Neural cell (in vitro differentiated cells): ENCODE results near the gene TRIM6. TPM values are rescaled to one million over a fixed set of nuclear protein-coding genes. Genes with fewer than 3 reads are reported as not detected.

Experiments
- H2AFZ ChIP-seq: fragments of 200-600, 300-800 bp; sonication (generic), shearing (Covaris generic); 2 replicates; pipeline ENCODE4 v1.6.0; 2014; ENCODE audit warnings: low read depth, mild to moderate bottlenecking, antibody characterized with exemption, low read length, moderate library complexity
- H3F3A ChIP-seq: fragments of 200-600 bp; shearing (Covaris generic); 2 replicates; pipeline ENCODE4 v1.6.1; 2016; ENCODE audit warnings: mild to moderate bottlenecking, moderate library complexity, mixed read lengths, antibody characterized with exemption, low read length; ENCODE audit not compliant: insufficient read depth, poor library complexity, severe bottlenecking
- H3K27ac ChIP-seq: fragments of 200-600, 300-800 bp; sonication (generic), shearing (Covaris generic); 2 replicates; pipeline ENCODE4 v1.5.1; 2014; ENCODE audit warnings: mild to moderate bottlenecking, low read length, moderate library complexity
- H3K27me3 ChIP-seq: fragments of 300-800, 200-600 bp; sonication (generic), shearing (Covaris generic); 2 replicates; pipeline ENCODE4 v1.6.0; 2014; ENCODE audit warnings: mild to moderate bottlenecking, low read depth, low read length, moderate library complexity; ENCODE audit not compliant: insufficient read depth
- H3K36me3 ChIP-seq: fragments of 300-800, 200-600 bp; sonication (generic), shearing (Covaris generic); 2 replicates; pipeline ENCODE4 v1.5.1; 2014; ENCODE audit warnings: mild to moderate bottlenecking, antibody characterized with exemption, low read length, moderate library complexity; ENCODE audit not compliant: insufficient read depth
- H3K4me2 ChIP-seq: fragments of 300-800, 200-600 bp; sonication (generic), shearing (Covaris generic); 2 replicates; pipeline ENCODE4 v1.6.0; 2014; ENCODE audit warnings: mild to moderate bottlenecking, low read length
- H3K4me3 ChIP-seq: fragments of 300-800, 200-600 bp; sonication (generic), shearing (Covaris generic); 2 replicates; pipeline ENCODE4 v1.5.1; 2014; ENCODE audit warnings: mild to moderate bottlenecking, low read length, moderate library complexity
- H3K79me2 ChIP-seq: fragments of 200-600 bp; shearing (Covaris generic); replicated peaks from 2 replicates; pipeline ENCODE4 v1.6.0; 2014; ENCODE audit warnings: mild to moderate bottlenecking, low read length, moderate library complexity; ENCODE audit not compliant: insufficient read depth
- H3K9ac ChIP-seq: fragments of 300-800, 200-600 bp; sonication (generic), shearing (Covaris generic); 2 replicates; pipeline ENCODE4 v1.6.1; 2016; ENCODE audit warnings: mild to moderate bottlenecking, low read length, mixed read lengths
- H3K9me2 ChIP-seq: fragments of 200-600 bp; shearing (Covaris generic); 2 replicates; pipeline ENCODE4 v1.6.1; 2016; ENCODE audit warnings: mild to moderate bottlenecking, low read length, mixed read lengths; ENCODE audit not compliant: insufficient read depth
- H3K9me3 ChIP-seq: fragments of 200-600, 300-800 bp; sonication (generic), shearing (Covaris generic); 2 replicates; pipeline ENCODE4 v1.6.1; 2016; ENCODE audit warnings: mild to moderate bottlenecking, mixed run types, low read length, moderate library complexity, mixed read lengths
- H4K20me1 ChIP-seq: fragments of 200-600 bp; shearing (Covaris generic); 2 replicates; pipeline ENCODE4 v1.6.1; 2016; ENCODE audit warnings: mild to moderate bottlenecking, mixed run types; ENCODE audit not compliant: insufficient read depth
- EP300 ChIP-seq: fragments of 450-650 bp; conservative IDR thresholded peaks from 2 replicates; pipeline ENCODE4 v1.6.1; 2014; ENCODE audit warnings: antibody characterized with exemption, mild to moderate bottlenecking, moderate library complexity; ENCODE audit not compliant: poor library complexity, severe bottlenecking
- EZH2 ChIP-seq: fragments of 200-600, 300-800 bp; shearing (Covaris generic), sonication (generic); IDR thresholded peaks from 2 replicates; pipeline ENCODE4 v1.6.1; 2014; ENCODE audit warnings: antibody characterized with exemption, low read length, borderline replicate concordance, mild to moderate bottlenecking; ENCODE audit not compliant: insufficient read depth, poor library complexity, severe bottlenecking
- MXI1 ChIP-seq: fragments of 450-650 bp; conservative IDR thresholded peaks from 2 replicates; pipeline ENCODE4 v1.6.1; 2014; ENCODE audit warnings: antibody characterized with exemption, mild to moderate bottlenecking; ENCODE audit not compliant: poor library complexity, severe bottlenecking
- POLR2AphosphoS5 ChIP-seq: IDR thresholded peaks from 2 replicates; pipeline ENCODE4 v1.6.1; 2012
- RAD21 ChIP-seq: fragments of 450-650 bp; conservative IDR thresholded peaks from 2 replicates; pipeline ENCODE4 v1.6.1; 2014; ENCODE audit warnings: antibody characterized with exemption, mild to moderate bottlenecking, moderate library complexity
- SMC3 ChIP-seq: fragments of 450-650 bp; conservative IDR thresholded peaks from 2 replicates; pipeline ENCODE4 v1.6.1; 2014; ENCODE audit warnings: antibody characterized with exemption, mild to moderate bottlenecking, moderate library complexity; ENCODE audit not compliant: poor library complexity
- TAF1 ChIP-seq: IDR thresholded peaks from 2 replicates; pipeline ENCODE4 v1.6.1; 2012; ENCODE audit warnings: low read depth
- polyA plus RNA-seq: library from polyadenylated mRNA; depleted of rRNA; stranded (reverse); fragments of >200 nt; gene quantifications from 2 replicates; pipeline ENCODE4 v1.2.3, GENCODE V29; 2014
- TF ChIP-seq, protein P1 (sequence below): fragments of 450-650 bp; IDR thresholded peaks from 2 replicates; pipeline ENCODE4 v1.5.1; 2014; ENCODE audit warnings: antibody characterized with exemption, mild to moderate bottlenecking, moderate library complexity; ENCODE audit not compliant: poor library complexity, severe bottlenecking
- TF ChIP-seq, protein P2 (sequence below): IDR thresholded peaks from 2 replicates; pipeline ENCODE4 v1.6.1; 2012; ENCODE audit warnings: borderline replicate concordance

The TRIM6 gene
- polyA plus RNA-seq, 1 donor from 2014 or later = not detected

DNA sequence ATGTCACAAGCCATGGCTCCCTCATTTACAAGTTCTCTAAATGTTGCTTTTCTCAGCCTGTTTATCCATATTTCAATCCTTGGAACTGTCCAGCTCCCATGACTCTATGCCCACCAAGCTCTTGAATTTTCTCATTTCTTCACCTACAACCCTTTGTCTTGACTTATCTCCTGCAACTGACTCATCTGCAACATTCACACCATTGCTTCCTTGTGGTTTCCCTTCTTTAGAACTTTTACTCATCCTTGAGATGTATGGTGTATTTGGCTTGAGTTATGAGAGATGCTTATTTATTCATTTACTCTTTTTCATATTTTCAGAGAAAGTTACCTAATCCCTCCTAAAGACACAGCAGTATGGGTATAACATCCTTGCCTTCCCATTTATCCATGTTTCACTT lies 47.1 kb downstream of the TRIM6 start:
- Histone ChIP-seq H2AFZ (no peak overlapping the region), H3K9me3 (no peaks in the 10 kb centered on the region), H3K36me3 (no peaks in the 10 kb centered on the region), H3K4me3 (no peak overlapping the region), H3K4me2 (no peak overlapping the region), H3F3A (no peaks in the 10 kb centered on the region), H4K20me1 (no peaks in the 10 kb centered on the region), H3K9me2 (no peaks in the 10 kb centered on the region), H3K27me3 (no peaks in the 10 kb centered on the region), H3K27ac (no peak overlapping the region), H3K9ac (no peak overlapping the region), H3K79me2 (no peaks in the 10 kb centered on the region)
- TF ChIP-seq EP300 (no peak), TAF1 (no peak), SMC3 (no peak), RAD21 (no peak), MXI1 (no peak), EZH2 (no peak), POLR2AphosphoS5 (no peak)
- TF ChIP-seq, protein P1, sequence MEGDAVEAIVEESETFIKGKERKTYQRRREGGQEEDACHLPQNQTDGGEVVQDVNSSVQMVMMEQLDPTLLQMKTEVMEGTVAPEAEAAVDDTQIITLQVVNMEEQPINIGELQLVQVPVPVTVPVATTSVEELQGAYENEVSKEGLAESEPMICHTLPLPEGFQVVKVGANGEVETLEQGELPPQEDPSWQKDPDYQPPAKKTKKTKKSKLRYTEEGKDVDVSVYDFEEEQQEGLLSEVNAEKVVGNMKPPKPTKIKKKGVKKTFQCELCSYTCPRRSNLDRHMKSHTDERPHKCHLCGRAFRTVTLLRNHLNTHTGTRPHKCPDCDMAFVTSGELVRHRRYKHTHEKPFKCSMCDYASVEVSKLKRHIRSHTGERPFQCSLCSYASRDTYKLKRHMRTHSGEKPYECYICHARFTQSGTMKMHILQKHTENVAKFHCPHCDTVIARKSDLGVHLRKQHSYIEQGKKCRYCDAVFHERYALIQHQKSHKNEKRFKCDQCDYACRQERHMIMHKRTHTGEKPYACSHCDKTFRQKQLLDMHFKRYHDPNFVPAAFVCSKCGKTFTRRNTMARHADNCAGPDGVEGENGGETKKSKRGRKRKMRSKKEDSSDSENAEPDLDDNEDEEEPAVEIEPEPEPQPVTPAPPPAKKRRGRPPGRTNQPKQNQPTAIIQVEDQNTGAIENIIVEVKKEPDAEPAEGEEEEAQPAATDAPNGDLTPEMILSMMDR = no peak
- TF ChIP-seq, protein P2, sequence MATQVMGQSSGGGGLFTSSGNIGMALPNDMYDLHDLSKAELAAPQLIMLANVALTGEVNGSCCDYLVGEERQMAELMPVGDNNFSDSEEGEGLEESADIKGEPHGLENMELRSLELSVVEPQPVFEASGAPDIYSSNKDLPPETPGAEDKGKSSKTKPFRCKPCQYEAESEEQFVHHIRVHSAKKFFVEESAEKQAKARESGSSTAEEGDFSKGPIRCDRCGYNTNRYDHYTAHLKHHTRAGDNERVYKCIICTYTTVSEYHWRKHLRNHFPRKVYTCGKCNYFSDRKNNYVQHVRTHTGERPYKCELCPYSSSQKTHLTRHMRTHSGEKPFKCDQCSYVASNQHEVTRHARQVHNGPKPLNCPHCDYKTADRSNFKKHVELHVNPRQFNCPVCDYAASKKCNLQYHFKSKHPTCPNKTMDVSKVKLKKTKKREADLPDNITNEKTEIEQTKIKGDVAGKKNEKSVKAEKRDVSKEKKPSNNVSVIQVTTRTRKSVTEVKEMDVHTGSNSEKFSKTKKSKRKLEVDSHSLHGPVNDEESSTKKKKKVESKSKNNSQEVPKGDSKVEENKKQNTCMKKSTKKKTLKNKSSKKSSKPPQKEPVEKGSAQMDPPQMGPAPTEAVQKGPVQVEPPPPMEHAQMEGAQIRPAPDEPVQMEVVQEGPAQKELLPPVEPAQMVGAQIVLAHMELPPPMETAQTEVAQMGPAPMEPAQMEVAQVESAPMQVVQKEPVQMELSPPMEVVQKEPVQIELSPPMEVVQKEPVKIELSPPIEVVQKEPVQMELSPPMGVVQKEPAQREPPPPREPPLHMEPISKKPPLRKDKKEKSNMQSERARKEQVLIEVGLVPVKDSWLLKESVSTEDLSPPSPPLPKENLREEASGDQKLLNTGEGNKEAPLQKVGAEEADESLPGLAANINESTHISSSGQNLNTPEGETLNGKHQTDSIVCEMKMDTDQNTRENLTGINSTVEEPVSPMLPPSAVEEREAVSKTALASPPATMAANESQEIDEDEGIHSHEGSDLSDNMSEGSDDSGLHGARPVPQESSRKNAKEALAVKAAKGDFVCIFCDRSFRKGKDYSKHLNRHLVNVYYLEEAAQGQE = no peak

DNA sequence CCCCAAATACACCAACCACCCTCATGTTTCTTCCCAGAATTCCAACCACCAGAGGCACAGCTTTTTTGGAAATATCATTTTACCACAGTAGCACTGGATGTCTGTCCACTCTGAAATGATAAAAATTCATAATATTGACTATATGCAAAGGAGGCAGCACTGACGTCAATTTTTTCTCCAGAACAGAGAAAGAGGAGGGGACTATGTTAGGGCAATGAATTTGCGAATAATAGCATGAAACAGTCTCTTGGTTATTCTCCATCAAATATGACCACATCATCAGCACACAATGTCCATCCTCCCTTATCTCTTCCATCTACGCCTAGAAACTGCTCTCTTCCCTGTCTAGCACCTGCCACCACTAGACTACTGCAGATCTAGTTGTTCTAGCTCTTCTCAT lies 49.7 kb downstream of the TRIM6 start:
- no peak overlapping the region for H3K27ac ChIP-seq
- no peak overlapping the region for H3K4me2 ChIP-seq
- H3K36me3 ChIP-seq = no peaks in the 10 kb centered on the region
- TF ChIP-seq, protein P2 = no peak
- TF ChIP-seq, protein P1 = no peak
- TF ChIP-seq MXI1 (no peak), TAF1 (no peak), SMC3 (no peak), EP300 (no peak), EZH2 (no peak), RAD21 (no peak), POLR2AphosphoS5 (no peak)
- no peak overlapping the region for H2AFZ ChIP-seq
- H3F3A ChIP-seq = no peaks in the 10 kb centered on the region
- no peaks in the 10 kb centered on the region for H3K9me2 ChIP-seq
- no peaks in the 10 kb centered on the region for H3K9me3 ChIP-seq
- no peaks in the 10 kb centered on the region for H4K20me1 ChIP-seq
- H3K9ac ChIP-seq = no peak overlapping the region
- H3K4me3 ChIP-seq = no peak overlapping the region
- H3K27me3 ChIP-seq = no peaks in the 10 kb centered on the region
- H3K79me2 ChIP-seq = no peaks in the 10 kb centered on the region
